Neuronal stem cell (in vitro differentiated cells): Measurements from ENCODE around the gene ABLIM3.

Experiments used
- DNase-seq: peaks from one replicate; pipeline ENCODE4 v3.0.0-alpha.2; 2013; ENCODE audit warnings: low spot score
- H2AFZ ChIP-seq: one replicate; pipeline ENCODE4 v1.6.1; 2013; ENCODE audit warnings: mild to moderate bottlenecking, low read length, inconsistent platforms
- H2AK5ac ChIP-seq: 2 replicates; pipeline ENCODE4 v1.6.1; 2013; ENCODE audit warnings: low read depth, mild to moderate bottlenecking, inconsistent platforms, low read length, moderate library complexity, mixed read lengths
- H2BK120ac ChIP-seq: 2 replicates; pipeline ENCODE4 v1.6.1; 2013; ENCODE audit warnings: low read depth, mild to moderate bottlenecking, inconsistent platforms, low read length, moderate library complexity, mixed read lengths
- H2BK12ac ChIP-seq: one replicate; pipeline ENCODE4 v1.6.1; 2013; ENCODE audit warnings: low read length, inconsistent platforms
- H2BK15ac ChIP-seq: 2 replicates; pipeline ENCODE4 v1.6.1; 2013; ENCODE audit warnings: mild to moderate bottlenecking, low read length, inconsistent platforms, mixed read lengths
- H2BK5ac ChIP-seq: one replicate; pipeline ENCODE4 v1.6.1; 2013; ENCODE audit warnings: inconsistent platforms, mild to moderate bottlenecking, low read length, moderate library complexity
- H3K14ac ChIP-seq: one replicate; pipeline ENCODE4 v1.6.1; 2013; ENCODE audit warnings: low read length, inconsistent platforms
- H3K18ac ChIP-seq: 2 replicates; pipeline ENCODE4 v1.6.1; 2013; ENCODE audit warnings: low read length, inconsistent platforms
- H3K23ac ChIP-seq: 2 replicates; pipeline ENCODE4 v1.6.1; 2013; ENCODE audit warnings: low read depth, mild to moderate bottlenecking, mixed read lengths, low read length, inconsistent platforms; ENCODE audit not compliant: poor library complexity
- H3K27ac ChIP-seq: replicated peaks from 3 replicates; pipeline ENCODE4 v1.5.1; 2013; ENCODE audit warnings: low read length, inconsistent platforms
- H3K27me3 ChIP-seq, 3 experiments: 2 replicates each; pipeline ENCODE4 v1.6.1; 2013; ENCODE audit warnings: low read length in 3 of 3, mild to moderate bottlenecking in 2 of 3, inconsistent platforms in 1 of 3, low read depth in 1 of 3, mixed read lengths in 1 of 3, moderate library complexity in 1 of 3; ENCODE audit not compliant: control insufficient read depth in 3 of 3, insufficient read depth in 3 of 3
- H3K36me3 ChIP-seq, 2 donors: replicated peaks in 1 of 2; 2 replicates each; pipeline ENCODE4 v1.6.1; 2013; ENCODE audit warnings: low read length in 2 of 2; ENCODE audit not compliant: control insufficient read depth in 2 of 2, insufficient read depth in 2 of 2
- H3K4ac ChIP-seq: 2 replicates; pipeline ENCODE4 v1.6.1; 2013; ENCODE audit warnings: inconsistent platforms, mild to moderate bottlenecking, low read length, moderate library complexity
- H3K4me1 ChIP-seq, 2 donors: 1 replicate in 1 of 2; 2 replicates in 1 of 2; pipeline ENCODE4 v1.6.1; 2013; ENCODE audit warnings: low read length in 2 of 2, low read depth in 1 of 2; ENCODE audit not compliant: control insufficient read depth in 2 of 2, insufficient read depth in 1 of 2
- H3K4me2 ChIP-seq: one replicate; pipeline ENCODE4 v1.6.1; 2013; ENCODE audit warnings: mild to moderate bottlenecking, low read length, inconsistent platforms; ENCODE audit not compliant: insufficient read depth, poor library complexity, severe bottlenecking
- H3K4me3 ChIP-seq, 2 donors: 2 replicates each; pipeline ENCODE4 v1.5.1; 2013; ENCODE audit warnings: low read length in 2 of 2, mild to moderate bottlenecking in 2 of 2, inconsistent platforms in 1 of 2, moderate library complexity in 1 of 2
- H3K79me1 ChIP-seq: one replicate; pipeline ENCODE4 v1.6.1; 2013; ENCODE audit warnings: low read depth, mild to moderate bottlenecking, inconsistent platforms, low read length, moderate library complexity
- H3K9ac ChIP-seq: one replicate; pipeline ENCODE4 v1.6.1; 2013; ENCODE audit warnings: mild to moderate bottlenecking, low read depth, low read length, inconsistent platforms; ENCODE audit not compliant: poor library complexity
- H3K9me3 ChIP-seq, 2 donors: replicated peaks in 1 of 2; 2 replicates each; pipeline versions ENCODE3 to v1.6.1; 2013; ENCODE audit warnings: low read length in 2 of 2, mild to moderate bottlenecking in 2 of 2, inconsistent platforms in 1 of 2, low read depth in 1 of 2, mixed read lengths in 1 of 2, moderate library complexity in 1 of 2; ENCODE audit not compliant: control insufficient read depth in 2 of 2, insufficient read depth in 1 of 2
- H4K8ac ChIP-seq: one replicate; pipeline ENCODE4 v1.6.1; 2013; ENCODE audit warnings: low read depth, mild to moderate bottlenecking, inconsistent platforms, low read length, moderate library complexity
- H4K91ac ChIP-seq: one replicate; pipeline ENCODE4 v1.6.1; 2013; ENCODE audit warnings: low read length, low read depth, mild to moderate bottlenecking, inconsistent platforms; ENCODE audit not compliant: poor library complexity
- WGBS, 2 donors: extraction: QIAGEN DNeasy Blood & Tissue Kit; methylation state at CpG; one replicate each; pipeline ENCODE4 v1.1.7; 2013; ENCODE audit warnings: missing lambda C conversion rate in 2 of 2, mixed read lengths in 1 of 2; ENCODE audit not compliant: insufficient read length in 2 of 2, insufficient replicate concordance in 1 of 2; ENCODE audit errors: extremely low coverage in 2 of 2; 5-methylcytosine and 5-hydroxymethylcytosine counted together

Gene ABLIM3

GRCh38 chr5:149238540-149238939 lies 97.2 kb downstream of the ABLIM3 start:
- H4K91ac ChIP-seq: no peak overlapping the region
- WGBS, 2 donors: no CpG with 5 or more reads among the region's 2 CpGs
- H2AK5ac ChIP-seq: no peak overlapping the region
- no peak for DNase-seq
- H3K18ac ChIP-seq: no peak overlapping the region
- H2BK5ac ChIP-seq: no peak overlapping the region
- H3K9ac ChIP-seq: no peak overlapping the region
- H4K8ac ChIP-seq: no peak overlapping the region
- no peaks in the 10 kb centered on the region for H3K36me3 ChIP-seq
- no peaks in the 10 kb centered on the region for H3K9me3 ChIP-seq
- no peaks in the 10 kb centered on the region for H3K4me1 ChIP-seq
- H3K4ac ChIP-seq: no peak overlapping the region
- H3K79me1 ChIP-seq: no peaks in the 10 kb centered on the region
- no peak overlapping the region for H3K23ac ChIP-seq
- no peak overlapping the region for H3K4me3 ChIP-seq
- no peak overlapping the region for H2BK15ac ChIP-seq
- peaks cover 0 to 12% (median 0%) of the 10 kb centered on the region in 3 experiments for H3K27me3 ChIP-seq
- H2AFZ ChIP-seq: no peak overlapping the region
- H2BK120ac ChIP-seq: no peak overlapping the region
- no peak overlapping the region for H2BK12ac ChIP-seq
- H3K4me2 ChIP-seq: no peak overlapping the region
- no peak overlapping the region for H3K14ac ChIP-seq
- no peak overlapping the region for H3K27ac ChIP-seq

GRCh38 chr5:149239917-149240316 lies 98.6 kb downstream of the ABLIM3 start:
- Histone ChIP-seq H3K4me2 (no peak overlapping the region), H3K23ac (no peak overlapping the region), H2BK12ac (no peak overlapping the region), H3K9me3 (no peaks in the 10 kb centered on the region), H2BK120ac (no peak overlapping the region), H4K91ac (no peak overlapping the region), H2AFZ (no peak overlapping the region), H3K27ac (no peak overlapping the region), H4K8ac (no peak overlapping the region), H3K79me1 (no peaks in the 10 kb centered on the region), H3K36me3 (no peaks in the 10 kb centered on the region), H2BK15ac (no peak overlapping the region), H3K9ac (no peak overlapping the region), H2BK5ac (no peak overlapping the region), H2AK5ac (peak overlapping the region; percentile 12), H3K14ac (no peak overlapping the region), H3K4ac (no peak overlapping the region), H3K27me3 (peaks cover 0 to 9% (median 0%) of the 10 kb centered on the region in 3 experiments), H3K4me1 (no peaks in the 10 kb centered on the region), H3K4me3 (no peak overlapping the region), H3K18ac (no peak overlapping the region)
- no CpG with 5 or more reads among the region's 2 CpGs for WGBS, 2 donors
- no peak for DNase-seq

- Histone ChIP-seq H3K18ac (no peak overlapping the region), H4K91ac (no peak overlapping the region), H3K27ac (no peak overlapping the region), H3K23ac (peak overlapping the region; percentile 6), H3K4me2 (no peak overlapping the region), H3K27me3 (peaks cover 0 to 5% (median 0%) of the 10 kb centered on the region in 3 experiments), H2BK15ac (no peak overlapping the region), H2BK120ac (no peak overlapping the region), H2BK5ac (no peak overlapping the region), H3K79me1 (no peaks in the 10 kb centered on the region), H4K8ac (no peak overlapping the region), H3K14ac (no peak overlapping the region), H3K36me3 (no peaks in the 10 kb centered on the region), H3K9me3 (no peaks in the 10 kb centered on the region), H3K9ac (no peak overlapping the region), H2BK12ac (no peak overlapping the region), H3K4ac (no peak overlapping the region), H3K4me3 (no peak overlapping the region), H3K4me1 (no peaks in the 10 kb centered on the region), H2AFZ (no peak overlapping the region), H2AK5ac (no peak overlapping the region)
- WGBS, 2 donors: no CpG with 5 or more reads among the region's 13 CpGs
- no peak for DNase-seq
Measured at GRCh38 chr5:149240354-149240998, 99.2 kb downstream of the ABLIM3 start.

GRCh38 chr5:149242339-149242738 lies 101.0 kb downstream of the ABLIM3 start:
- Histone ChIP-seq H4K91ac (no peak overlapping the region), H3K79me1 (no peaks in the 10 kb centered on the region), H3K4ac (no peak overlapping the region), H3K4me3 (no peak overlapping the region), H3K9me3 (peaks cover 0 to under 1% of the 10 kb centered on the region in 2 donors), H3K9ac (no peak overlapping the region), H3K14ac (no peak overlapping the region), H3K36me3 (no peaks in the 10 kb centered on the region), H3K23ac (no peak overlapping the region), H3K27me3 (peaks cover 0 to 5% (median 0%) of the 10 kb centered on the region in 3 experiments), H2AK5ac (no peak overlapping the region), H4K8ac (no peak overlapping the region), H2BK120ac (no peak overlapping the region), H2BK15ac (no peak overlapping the region), H2AFZ (no peak overlapping the region), H2BK5ac (no peak overlapping the region), H3K4me1 (no peaks in the 10 kb centered on the region), H3K4me2 (no peak overlapping the region), H3K18ac (no peak overlapping the region), H2BK12ac (no peak overlapping the region), H3K27ac (no peak overlapping the region)
- no CpG with 5 or more reads among the region's 3 CpGs for WGBS, 2 donors
- DNase-seq: no peak
